ENCODE measurements around the gene ASPG. TPM values are rescaled to one million over a fixed set of nuclear protein-coding genes. Genes with fewer than 3 reads are reported as not detected.

Gene ASPG
- total RNA-seq, 2 donors from 2014 or later, result 0.14 to 0.35 TPM

DNA sequence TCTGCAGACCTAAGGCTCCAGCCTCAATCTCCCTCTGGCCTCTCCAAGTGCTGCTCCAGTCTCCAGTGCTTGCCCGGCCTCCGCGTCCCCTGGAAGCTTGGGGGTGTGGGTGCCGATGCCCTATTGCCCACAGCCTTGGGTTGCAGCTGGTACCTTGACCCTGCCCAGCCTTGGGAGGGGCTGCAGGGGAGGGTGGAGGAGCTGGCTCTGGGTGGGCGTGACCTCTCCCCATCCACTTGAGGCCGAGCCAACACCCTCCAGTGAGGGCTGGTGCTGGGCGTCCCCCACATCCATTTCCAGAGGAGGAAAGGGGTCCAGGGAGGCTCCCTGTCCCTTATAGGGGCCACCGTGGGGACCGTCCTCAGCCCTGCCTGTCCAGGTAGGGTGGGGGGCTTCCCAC, 77.0 kb downstream of the ASPG start:
- H3K36me3 ChIP-seq, result no peaks in the 10 kb centered on the region
- TF ChIP-seq CTCF (IDR thresholded peaks at IDR 0.05), result no peak
- H3K4me3 ChIP-seq, result no peak overlapping the region
- H3K27me3 ChIP-seq (replicated peaks; ENCODE audit: insufficient read depth), result no peaks in the 10 kb centered on the region
- no peaks in the 10 kb centered on the region for H3K9me3 ChIP-seq
- ATAC-seq (ENCODE audit: insufficient number of reproducible peaks, low FRiP score, low read depth) (no peak), DNase-seq (ENCODE audit: low spot score) (no peak)
- no peak overlapping the region for H3K27ac ChIP-seq
- no peaks in the 10 kb centered on the region for H3K4me1 ChIP-seq (ENCODE audit: control insufficient read depth in 1 of 2, low read depth in 2 of 2)

- no peak overlapping the region for H3K27ac ChIP-seq
- no peak for ATAC-seq (ENCODE audit: insufficient number of reproducible peaks, low FRiP score, low read depth)
- no peak for TF ChIP-seq CTCF (IDR thresholded peaks at IDR 0.05)
- H3K4me1 ChIP-seq (ENCODE audit: control insufficient read depth in 1 of 2, low read depth in 2 of 2), result no peaks in the 10 kb centered on the region
- H3K4me3 ChIP-seq, result no peak overlapping the region
- H3K27me3 ChIP-seq (replicated peaks; ENCODE audit: insufficient read depth), result no peaks in the 10 kb centered on the region
- no peak for DNase-seq (ENCODE audit: low spot score)
- no peaks in the 10 kb centered on the region for H3K36me3 ChIP-seq
- H3K9me3 ChIP-seq, result no peaks in the 10 kb centered on the region
Measured at GRCh38 chr14:104163541-104163940, 78.0 kb downstream of the ASPG start.

GRCh38 chr14:104164041-104164440, 78.5 kb downstream of the ASPG start:
- TF ChIP-seq CTCF (IDR thresholded peaks at IDR 0.05), result no peak
- no peak overlapping the region for H3K27ac ChIP-seq
- no peaks in the 10 kb centered on the region for H3K36me3 ChIP-seq
- H3K9me3 ChIP-seq, result no peaks in the 10 kb centered on the region
- DNase-seq (ENCODE audit: low spot score) (no peak), ATAC-seq (ENCODE audit: insufficient number of reproducible peaks, low FRiP score, low read depth) (no peak)
- no peak overlapping the region for H3K4me3 ChIP-seq
- H3K4me1 ChIP-seq (ENCODE audit: control insufficient read depth in 1 of 2, low read depth in 2 of 2), result no peaks in the 10 kb centered on the region
- H3K27me3 ChIP-seq (replicated peaks; ENCODE audit: insufficient read depth), result no peaks in the 10 kb centered on the region

GRCh38 chr14:104164512-104164911, 79.0 kb downstream of the ASPG start:
- TF ChIP-seq CTCF (IDR thresholded peaks at IDR 0.05), result no peak
- ATAC-seq (ENCODE audit: insufficient number of reproducible peaks, low FRiP score, low read depth), result no peak

More at GRCh38 chr14:104164512-104164911, 79.0 kb downstream of the ASPG start:
- no peak overlapping the region for H3K4me3 ChIP-seq
- no peaks in the 10 kb centered on the region for H3K36me3 ChIP-seq
- H3K27ac ChIP-seq, result no peak overlapping the region
- H3K9me3 ChIP-seq, result no peaks in the 10 kb centered on the region
- DNase-seq (ENCODE audit: low spot score), result no peak
- no peaks in the 10 kb centered on the region for H3K4me1 ChIP-seq (ENCODE audit: control insufficient read depth in 1 of 2, low read depth in 2 of 2)
- H3K27me3 ChIP-seq (replicated peaks; ENCODE audit: insufficient read depth), result no peaks in the 10 kb centered on the region

Other genes starting within 250 kb of the ASPG start
- gene PPP1R13B, start 238.1 kb upstream of the ASPG start, total RNA-seq, result 10 to 100 TPM; 10.7 to 15.3 TPM
- 10 to 100 TPM in 1 of 2 donors, not detected in 1; 12.0 TPM for gene TDRD9, start 157.2 kb upstream of the ASPG start, total RNA-seq
- not detected for gene RD3L, start 143.2 kb upstream of the ASPG start, total RNA-seq
- 1 to 10 TPM; 2.0 to 3.9 TPM for gene KIF26A, start 52.9 kb downstream of the ASPG start, total RNA-seq

Data from thoracic aorta (tissue), 2 donors.